HG02763 (cell line): ENCODE measurements around the gene LRRC74A.

Experiments used
- ATAC-seq: cut with Tn5 transposase; IDR thresholded peaks from one replicate; pipeline ENCODE4 v1.9.1; 2021; ENCODE audit warnings: mild to moderate bottlenecking, moderate library complexity; ENCODE audit not compliant: unreplicated experiment

Gene LRRC74A

GRCh38 chr14:76844223-76844622 lies 18.0 kb downstream of the LRRC74A start:
- no peak for ATAC-seq

GRCh38 chr14:76846331-76847047 lies 20.3 kb downstream of the LRRC74A start:
- ATAC-seq: no peak

- ATAC-seq: no peak
Observed at GRCh38 chr14:76848879-76849278, 22.7 kb downstream of the LRRC74A start.

DNA sequence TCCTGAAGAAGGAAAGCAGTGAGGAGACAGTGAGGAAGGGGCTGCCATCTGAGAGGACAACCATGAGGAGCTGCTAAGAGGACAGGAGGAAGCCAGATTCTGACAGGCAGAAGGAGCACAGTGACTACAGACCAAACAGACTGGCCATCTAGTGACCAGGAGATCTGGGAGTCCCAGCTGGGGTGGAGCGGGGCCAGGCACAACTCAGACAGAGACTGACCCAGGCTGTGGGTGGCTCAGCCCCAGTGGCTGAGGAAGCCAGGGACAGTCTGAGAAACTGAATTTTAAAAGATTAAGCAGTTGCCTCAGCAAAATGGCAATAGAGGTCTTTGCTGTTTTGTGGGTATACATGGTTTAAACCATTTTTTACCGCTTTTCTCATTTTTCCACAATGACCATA lies 28.9 kb downstream of the LRRC74A start:
- ATAC-seq: no peak

GRCh38 chr14:76856769-76857168 lies 30.6 kb downstream of the LRRC74A start:
- no peak for ATAC-seq

- ATAC-seq: no peak
Observed at GRCh38 chr14:76861574-76862255, 35.5 kb downstream of the LRRC74A start.

DNA sequence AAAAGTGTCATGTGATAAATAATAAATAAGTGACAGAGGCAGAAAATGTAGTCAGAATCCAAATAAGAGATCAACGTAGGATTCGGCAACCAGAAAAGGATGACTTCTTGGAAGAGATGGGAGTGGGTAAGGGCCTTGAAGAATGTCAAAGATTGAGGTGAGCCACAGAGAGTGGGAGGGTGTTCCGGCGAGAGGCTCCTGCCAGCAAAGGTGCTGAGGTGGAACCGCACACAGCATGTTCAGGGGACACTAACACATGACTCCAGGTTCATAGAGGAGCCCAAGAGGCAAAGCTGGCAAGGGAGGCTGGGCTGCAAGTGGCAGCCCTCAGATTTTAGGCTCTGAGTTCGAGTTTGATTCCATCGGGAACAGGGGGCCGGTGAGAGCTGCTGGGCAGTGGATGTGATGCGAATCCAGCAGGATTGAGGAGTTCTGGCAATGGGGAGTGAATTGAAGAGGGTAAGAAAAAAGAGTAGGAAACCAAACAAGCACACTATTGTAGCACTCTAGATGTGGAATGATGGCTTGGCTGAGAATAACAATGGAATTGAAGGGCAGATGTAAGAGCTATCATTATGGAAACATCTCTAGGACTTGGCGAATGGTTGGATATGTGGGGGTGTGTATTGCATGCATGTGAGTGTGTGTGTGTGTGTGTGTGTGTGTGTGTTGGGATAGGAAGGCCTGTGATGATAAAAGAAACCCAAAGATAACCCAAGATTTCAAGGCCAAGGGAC lies 36.5 kb downstream of the LRRC74A start:
- no peak for ATAC-seq

DNA sequence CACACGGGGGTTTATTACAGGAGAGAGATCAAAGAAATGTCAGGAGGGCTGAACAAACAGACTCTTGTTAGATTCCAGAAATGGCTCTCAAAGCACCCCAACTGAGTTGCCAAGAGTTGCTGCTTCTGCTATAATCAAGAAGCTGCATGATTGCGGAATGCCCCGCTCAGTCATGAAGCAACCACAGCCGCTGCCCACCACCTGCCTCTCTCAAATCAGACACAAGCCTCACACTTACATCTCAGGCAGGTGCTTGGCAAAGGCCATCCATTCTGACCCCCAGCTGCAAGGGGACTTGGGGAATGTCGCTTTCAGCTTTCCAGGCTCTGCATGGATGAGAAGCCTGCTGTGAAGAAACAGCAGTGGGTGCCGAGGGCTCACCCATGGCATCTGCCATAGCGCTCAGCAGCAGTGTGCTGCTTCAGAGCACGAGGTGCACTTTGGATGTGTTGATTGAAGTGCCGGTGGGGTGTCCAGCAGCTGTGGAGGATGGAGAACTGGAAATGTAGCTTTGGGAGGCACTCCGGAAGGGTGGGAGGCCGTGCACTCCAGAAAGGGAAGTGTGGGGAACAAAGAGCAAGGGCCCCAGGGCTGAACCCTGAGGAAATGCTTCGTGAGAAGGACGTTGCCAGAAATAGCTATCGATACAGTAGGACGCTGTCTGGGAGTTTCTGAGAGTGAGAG lies 37.7 kb downstream of the LRRC74A start:
- ATAC-seq: no peak

GRCh38 chr14:76866456-76866855 lies 40.2 kb downstream of the LRRC74A start:
- no peak for ATAC-seq

DNA sequence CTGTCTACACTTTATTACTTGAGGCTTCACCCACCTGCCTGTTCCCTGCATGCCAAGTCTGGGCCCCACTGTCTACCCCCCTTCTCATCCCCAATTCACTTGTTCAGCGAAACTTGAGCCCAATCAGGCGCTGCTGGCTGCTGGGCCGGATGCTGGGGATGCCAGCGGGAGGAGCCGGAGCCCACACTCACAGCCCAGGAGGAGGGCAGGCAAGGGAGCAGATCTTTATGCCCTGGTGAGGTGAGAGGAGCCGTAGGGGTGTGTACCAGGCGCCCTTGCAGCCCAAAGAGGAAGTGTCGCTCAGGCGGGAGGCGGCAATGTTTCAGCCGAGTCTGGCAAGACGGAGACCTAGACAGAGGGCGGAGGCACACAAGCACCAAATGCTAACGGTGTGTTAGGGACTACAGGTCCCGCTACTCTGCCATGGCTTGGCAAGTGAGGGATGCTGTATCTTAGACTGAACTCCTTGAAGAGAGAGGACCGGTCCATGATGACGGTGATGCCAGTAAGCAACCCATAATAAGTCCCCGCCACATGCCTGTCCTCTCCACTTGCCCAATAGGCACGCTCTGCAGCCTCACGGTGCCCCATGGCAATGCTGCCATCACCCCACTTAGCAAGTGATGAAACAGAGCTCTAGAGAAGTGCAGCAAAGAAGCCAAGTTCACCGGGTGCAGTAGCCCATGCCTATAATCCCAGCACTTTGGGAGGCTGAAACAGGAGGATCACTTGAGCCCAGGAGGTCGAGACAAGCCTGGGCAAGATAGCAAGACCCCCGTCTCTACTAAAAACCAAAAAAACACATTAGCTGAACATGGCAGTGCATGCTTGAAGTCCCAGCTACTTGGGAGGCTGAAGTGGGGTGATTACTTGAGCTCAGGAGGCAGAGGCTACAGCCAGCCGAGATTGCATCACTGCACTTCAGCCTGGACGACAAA lies 41.6 kb downstream of the LRRC74A start:
- ATAC-seq: no peak

DNA sequence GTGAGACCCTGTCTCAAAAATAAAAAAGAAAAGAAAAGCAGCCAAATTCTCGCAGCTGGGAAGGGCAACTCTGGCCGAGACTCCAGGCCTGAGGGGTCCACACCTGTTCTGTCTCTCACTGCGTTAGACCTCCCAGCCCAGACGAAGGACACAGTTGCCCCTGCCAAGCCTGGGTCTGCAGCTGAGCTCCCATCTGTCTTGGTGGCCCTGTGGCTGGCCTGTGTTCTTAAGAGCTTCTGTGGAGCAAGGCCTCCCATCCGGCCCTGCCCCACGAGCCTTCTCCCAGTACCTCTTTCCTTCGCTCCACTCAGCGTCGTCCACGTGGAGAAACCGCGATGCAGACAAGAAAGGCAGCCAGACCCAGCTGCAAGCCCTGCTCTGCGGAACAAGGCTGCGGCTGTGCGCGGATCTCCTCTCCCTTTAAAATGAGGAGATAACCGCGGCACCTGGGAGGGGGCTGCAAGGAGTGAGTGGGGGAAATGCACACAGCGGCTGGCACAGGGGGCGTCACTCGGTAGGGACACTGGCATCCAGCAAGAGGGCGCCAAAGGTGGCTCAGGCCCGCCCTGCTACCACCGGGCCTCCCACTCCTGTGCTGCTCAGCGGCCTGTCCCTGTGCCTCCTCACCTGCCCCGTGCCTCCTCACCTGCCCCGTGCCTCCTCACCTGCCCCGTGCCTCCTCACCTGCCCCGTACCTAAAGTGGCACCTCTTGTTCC lies 42.4 kb downstream of the LRRC74A start:
- no peak for ATAC-seq

DNA sequence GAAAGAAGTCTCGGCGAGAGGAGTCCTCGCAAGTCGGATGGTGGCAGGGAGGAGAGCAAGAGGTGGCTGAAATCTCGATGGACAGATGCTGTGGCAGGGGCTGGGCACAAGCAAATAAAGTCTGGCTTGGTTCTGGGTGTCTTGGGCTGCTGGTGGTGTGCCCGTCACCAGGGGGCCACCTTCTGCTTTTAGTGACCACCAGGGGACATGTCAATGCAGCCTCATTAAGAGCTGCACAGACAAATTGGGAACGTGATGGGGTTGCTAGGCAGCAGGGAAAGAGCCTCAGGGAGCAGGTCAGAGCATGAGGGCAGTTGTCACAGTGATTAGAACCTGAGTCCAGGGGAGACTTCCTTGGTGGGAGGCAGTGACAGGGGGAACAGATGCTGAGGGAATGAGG lies 44.0 kb downstream of the LRRC74A start:
- ATAC-seq: no peak

DNA sequence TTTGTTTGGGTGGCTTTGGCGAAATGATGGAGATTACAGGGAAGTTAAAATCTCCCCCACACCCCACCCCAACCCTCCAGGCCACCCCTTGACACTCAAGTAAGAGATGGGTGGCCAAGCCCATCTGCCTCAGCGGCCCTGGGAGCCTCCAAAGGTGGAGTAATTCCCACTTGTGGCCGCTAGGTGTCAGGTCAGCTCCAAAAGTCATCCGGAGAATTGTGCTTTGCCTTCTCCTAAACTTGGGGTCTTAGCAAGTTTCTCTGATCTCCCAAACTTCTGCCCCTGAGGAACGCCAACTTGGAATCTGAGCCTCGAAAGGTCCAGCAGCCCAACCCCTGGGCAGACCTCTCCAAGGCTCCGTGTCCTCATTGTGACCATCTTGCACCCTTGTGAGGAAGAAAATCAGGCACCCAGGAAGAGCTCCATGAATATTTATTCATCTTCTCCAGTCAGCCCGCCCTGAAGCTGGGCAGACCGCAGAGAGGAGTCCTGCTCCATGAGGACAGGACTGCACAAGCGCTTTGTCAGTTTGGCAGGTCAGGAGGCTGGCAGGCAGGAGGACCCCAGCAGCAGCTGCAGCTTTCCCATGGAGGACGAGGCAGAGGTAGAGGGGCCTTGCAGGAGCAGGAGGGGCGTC lies 46.7 kb downstream of the LRRC74A start:
- ATAC-seq: no peak

DNA sequence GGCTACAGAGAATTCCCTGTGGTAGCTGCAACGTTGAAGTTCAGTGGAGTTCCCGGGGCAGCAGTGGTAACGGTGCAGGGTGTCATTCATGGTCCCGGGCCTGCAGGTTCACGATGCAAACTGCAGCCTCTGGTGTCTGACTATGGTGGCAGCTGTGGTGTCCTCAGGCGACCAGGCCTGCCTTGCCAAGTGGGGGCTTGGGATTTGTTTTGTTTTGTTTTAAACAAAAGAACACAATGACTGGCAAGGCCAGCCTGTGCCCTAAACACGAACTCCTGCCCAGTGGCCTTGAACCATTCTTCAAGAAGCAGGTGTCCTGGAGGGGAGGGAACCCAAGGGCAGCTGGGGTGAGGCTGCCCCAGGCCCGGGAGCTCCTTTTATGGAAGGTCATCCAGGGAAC lies 48.5 kb downstream of the LRRC74A start:
- no peak for ATAC-seq

- ATAC-seq: no peak
Observed at GRCh38 chr14:76876076-76876475, 49.9 kb downstream of the LRRC74A start.

- no peak for ATAC-seq
Observed at GRCh38 chr14:76877871-76878270, 51.7 kb downstream of the LRRC74A start.

DNA sequence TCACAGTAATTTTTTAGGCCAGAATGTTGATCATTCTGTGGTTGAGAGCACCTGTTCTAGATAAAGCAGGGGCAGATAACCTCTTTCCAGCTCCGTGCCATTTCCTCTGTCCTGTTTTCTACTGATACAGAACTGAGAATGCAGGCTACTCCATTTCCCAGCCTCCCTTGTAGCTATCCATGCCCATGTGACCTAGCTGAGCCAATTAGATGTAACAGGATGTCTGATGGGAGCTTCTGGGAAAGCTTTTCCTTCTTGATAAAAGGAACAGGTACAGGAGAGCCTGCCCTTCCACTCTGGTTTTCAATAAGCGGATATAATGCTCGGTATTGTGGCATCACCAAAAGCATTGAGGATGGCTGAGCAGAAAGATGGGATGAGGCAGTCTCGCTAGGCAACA lies 54.2 kb downstream of the LRRC74A start:
- no peak for ATAC-seq

GRCh38 chr14:76881348-76881747 lies 55.1 kb downstream of the LRRC74A start:
- ATAC-seq: no peak

DNA sequence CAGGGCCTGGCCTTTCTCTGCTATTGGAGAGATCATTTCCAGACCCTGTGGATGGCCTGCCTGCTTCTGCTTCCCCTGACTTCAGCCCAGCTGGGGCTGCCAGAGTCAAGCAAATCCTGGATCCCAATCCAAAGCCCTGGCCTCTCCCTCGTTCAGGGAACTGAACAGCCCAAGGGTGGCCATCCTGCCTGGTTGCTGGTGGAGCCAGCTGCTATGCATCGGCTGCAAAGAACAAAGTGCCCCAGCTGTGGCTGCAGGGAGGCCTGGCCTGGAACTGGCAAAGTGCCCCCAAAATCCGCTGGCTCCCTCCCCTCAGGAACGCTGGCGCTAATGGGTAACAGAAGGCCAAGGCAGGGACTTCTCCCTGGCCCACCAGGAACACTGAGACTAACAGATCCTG lies 56.4 kb downstream of the LRRC74A start:
- no peak for ATAC-seq
